ENCODE measurements around the gene PAIP1.
"Not testable (repeated sequence)": the region's sequence is repeated elsewhere in the genome, so short reads cannot be mapped to it uniquely, and the experiment has no call there.

Gene PAIP1, protein sequence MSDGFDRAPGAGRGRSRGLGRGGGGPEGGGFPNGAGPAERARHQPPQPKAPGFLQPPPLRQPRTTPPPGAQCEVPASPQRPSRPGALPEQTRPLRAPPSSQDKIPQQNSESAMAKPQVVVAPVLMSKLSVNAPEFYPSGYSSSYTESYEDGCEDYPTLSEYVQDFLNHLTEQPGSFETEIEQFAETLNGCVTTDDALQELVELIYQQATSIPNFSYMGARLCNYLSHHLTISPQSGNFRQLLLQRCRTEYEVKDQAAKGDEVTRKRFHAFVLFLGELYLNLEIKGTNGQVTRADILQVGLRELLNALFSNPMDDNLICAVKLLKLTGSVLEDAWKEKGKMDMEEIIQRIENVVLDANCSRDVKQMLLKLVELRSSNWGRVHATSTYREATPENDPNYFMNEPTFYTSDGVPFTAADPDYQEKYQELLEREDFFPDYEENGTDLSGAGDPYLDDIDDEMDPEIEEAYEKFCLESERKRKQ
- total RNA-seq, result 39.2 to 79.6 (median 52.6) reads per million in 3 experiments

DNA sequence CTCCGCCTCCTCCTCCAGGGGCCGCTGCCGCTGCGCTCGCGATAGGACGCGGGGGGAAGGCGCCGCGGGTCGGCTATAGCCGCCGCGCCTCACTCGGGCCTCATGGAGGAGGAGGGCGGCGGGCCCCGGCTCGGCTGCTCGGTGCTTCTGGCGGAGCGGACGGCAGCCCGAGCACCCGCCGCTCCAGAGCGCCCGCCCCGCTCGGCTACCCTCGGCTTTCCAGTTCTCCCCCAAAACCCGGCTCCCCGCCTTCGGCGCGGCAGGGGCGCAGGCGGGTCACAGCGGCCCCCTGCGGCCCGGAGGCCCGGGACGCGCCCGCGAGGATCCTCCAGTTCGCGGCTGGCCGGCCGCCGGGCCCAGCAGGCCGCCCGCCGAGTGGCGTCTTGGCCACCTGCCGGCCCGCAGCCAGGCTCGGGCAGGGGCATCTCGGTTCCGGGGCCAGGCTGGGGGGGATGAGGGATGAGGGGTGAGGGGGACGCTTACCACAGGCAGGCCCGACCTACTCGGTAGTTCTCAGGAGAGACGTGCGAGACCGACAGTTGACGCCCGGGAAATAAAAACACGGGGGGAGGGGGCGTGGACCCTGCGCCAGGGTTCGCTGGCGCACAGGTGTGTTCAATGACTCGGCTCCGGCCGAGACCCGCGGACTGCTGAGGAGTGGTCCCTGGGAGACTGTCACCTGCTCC, at the start of gene PAIP1:
Gene PAIP1, minus strand, starts transcription at position 221 of the 686 bp plus-strand sequence. CDS start 231 bp downstream, outside the sequence.
- DNase-seq, result peak; percentile 86

DNA sequence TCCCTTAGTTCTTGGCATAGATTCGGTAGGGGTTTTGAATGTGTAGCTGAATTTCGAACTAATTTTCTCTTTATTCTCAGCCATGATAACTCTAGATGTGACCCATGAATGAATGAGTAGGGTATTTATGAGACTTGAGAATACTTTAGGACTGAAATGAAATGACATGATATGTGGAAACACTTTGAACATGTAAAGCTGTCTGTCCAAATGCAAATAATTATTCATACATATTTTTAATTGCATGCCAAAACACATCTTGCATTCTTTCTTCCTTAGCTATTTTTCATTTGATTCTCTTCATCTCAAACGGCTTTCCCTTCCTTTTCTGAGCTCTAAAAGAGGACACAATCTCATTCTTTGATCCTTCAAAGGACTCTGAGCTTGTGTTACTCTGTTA, 49.5 kb upstream of the PAIP1 start:
- no peak for DNase-seq

DNA sequence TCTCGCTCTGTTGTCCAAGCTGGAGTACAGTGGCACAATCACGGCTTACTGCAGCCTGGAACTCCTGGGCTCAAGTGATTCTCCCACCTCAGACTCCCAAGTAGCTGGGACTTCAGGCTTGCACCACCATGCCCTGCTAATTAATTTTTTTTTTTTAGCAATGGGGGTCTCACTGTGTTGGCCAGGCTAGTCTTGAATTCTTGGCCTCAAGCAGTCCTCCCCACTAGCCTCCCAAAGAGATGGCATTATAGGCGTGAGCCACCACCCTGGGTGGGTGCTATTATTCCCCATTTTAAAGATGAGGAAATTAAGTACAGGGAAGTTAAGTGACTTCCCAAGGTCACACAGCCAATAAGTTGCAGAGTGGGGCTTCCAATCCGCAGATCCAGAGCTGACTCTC, 47.8 kb upstream of the PAIP1 start:
- no peak for DNase-seq

DNA sequence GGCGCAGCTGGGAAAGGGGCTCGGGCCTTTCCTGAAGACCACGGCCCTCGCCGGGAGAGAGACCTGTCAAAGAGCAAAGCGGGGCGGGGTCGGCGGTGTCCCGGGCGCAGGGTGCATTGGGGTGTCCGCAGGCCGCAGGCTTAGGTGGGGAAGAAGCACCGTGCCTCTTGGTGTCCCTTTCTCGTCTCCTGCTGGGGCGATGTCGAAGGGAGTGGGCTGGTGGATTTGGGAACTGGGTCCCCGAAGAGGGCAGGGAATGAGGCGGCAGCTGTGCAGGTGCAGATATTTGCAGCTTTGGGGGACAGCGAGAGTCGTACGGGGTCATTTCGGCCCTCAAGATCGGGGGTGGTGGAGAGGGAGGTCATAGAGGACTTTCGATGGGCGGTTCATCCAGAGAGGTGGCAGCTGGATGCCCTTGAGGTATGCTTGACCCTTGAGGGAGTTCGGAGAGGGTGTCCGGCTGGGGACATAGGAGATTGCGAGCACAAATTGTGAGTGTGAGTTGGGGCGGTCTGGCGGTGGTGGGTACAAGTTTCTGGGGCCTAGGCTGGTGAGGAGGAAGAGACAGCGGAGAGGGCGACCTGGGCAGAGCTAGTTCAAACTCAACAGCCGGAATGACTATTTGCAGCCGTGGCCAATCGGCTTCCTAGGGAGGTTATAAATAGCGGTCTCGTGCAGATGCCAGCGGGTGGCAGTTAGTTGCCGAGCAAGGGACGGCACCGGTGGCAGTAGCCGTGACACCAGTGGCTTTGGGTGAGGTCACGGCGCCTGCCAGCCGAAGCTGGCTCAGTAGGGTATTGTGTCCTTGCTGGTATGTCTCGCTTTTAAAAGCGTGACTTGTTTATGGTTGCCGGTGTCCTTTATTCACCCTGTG, 46.7 kb upstream of the PAIP1 start:
- peak; percentile 71 for DNase-seq

DNA sequence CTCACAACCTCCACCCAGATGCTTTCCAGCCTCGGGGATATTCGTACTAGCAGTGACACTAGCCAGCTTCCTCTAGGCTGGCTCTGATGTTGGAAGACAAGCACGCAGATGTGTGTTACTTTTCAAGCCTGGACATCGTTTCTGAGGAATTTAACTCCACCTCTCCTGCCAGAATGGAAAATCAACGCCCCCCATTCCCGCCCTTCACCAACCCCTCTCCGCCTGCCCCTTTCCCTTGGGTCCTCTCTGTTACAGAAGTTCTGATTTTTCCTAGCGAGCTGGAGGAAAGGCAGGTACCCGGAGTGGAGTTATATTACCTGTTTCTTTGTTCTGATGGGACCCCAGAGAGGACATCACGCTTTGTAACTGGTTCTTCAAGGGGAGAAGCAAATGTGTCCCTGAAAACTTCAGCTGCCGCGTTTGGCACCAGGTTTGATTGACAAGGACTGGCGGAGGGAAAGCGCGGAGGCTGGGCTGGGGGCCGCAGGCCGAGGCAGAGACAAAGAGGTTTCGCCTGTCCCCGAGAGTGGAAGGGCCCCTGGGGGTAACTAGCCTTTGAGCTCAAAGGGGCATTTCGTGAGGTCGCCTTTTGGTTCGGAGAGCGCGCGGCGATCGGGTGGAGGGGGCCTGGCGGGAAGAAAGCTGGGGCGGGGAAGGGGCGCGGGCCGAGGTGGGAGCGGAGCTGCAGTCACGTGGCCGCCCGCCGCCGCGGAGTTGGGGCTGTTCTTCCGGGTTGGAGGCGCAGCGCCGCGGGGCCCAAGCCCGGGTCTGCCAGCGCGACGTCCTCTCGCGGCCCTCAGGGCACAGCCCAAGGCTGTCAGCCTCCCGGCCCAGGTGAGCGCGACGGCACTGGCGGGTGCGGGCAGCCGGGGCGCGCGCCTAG, 45.8 kb upstream of the PAIP1 start, which contains the start of gene NNT:
Gene NNT, plus strand, starts transcription at position 720 of the 883 bp plus-strand sequence. CDS start 6,016 bp downstream, outside the sequence.
- DNase-seq, result peak; percentile 76

DNA sequence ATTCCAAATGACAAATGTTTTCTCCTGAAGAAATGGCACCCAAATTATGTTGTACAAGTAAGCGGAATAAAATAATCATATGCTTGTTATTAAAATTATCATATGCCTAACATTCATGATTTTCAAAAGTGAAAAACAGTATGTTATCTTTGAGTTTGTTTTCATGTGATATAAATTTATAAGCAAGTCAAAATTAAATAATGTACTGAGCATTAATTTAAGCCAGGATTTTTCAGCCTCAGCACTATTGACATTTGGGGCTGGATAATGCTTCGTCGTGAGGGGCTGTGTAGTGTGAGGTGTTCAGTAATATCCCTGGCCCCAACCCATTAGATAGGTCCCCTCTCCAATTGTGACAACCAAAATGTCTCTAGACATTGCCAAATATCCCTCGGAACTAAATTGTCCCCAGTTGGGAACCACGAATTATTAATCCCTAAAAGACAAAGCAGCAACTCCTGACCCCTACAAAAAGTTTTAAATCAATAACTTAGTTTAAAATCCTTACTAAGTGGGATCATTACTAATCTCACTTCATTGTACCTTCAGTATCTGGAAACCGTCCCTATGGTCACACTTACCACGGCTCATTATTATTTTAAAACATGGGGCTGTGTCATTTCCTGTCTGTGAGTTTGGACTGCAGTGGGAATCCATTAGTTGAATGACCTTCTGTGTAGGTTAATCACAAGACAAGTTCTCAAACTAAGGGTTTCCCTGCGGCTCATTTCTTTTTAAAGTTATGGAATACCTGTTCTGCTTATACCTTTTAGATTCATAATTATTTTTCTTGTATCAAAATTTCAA, 44.8 kb upstream of the PAIP1 start:
- DNase-seq, result no peak

DNA sequence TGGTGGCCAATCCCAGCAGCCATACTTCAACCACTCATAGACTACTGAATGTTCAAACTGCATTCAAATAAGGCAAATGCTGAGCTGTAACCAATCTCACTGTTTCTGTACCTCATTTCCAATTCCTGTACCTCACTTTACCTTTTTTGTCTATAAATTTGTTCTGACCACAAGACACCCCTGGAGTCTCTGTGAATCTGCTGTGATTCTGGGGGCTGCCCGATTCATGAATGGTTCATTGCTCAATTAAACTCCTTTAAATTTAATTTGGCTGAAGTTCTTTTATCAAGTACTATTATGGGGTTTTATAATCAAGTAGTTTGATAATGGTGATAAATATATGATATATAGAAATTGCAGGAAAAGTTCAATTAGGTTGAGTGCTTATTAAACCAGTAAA, 42.0 kb upstream of the PAIP1 start:
- not testable (repeated sequence) for DNase-seq

DNA sequence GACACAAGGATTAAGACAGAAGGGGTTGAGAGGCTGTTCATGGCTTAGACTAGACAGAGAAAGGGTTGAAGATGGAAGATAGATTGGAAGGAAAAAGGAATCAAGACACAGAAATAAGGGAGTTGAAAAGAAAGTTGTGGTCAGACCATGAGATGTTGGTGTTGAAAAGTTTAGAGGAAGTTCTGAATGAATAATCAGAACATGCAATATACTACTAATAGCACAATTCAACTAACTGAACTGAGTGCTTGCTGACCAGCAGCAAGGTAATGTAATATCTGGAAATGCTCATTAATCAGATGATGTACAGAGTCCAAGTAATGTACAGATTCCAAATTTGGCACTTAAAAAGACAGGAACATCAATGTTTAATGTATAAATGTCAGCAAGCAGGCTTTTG, 35.5 kb upstream of the PAIP1 start:
- DNase-seq, result no peak

DNA sequence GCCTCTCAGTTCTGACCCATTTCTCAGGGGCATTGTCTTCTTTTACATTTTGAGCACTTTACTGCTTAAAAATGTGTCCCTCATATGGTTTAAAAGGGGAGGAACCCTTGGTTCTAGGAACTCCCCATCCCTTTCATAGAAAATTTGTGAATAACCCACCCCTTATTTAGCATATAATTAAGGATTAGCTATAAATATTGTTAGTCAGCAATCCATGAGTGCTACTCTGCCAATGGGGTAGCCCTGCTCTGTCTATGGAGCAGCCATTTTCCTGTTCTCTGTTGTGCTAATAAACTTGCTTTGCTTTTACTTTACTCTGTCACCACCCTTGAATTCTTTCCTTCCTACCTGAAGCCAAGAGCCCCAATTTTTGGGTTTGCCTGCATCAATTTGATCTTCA, 33.8 kb upstream of the PAIP1 start:
- no peak for DNase-seq

DNA sequence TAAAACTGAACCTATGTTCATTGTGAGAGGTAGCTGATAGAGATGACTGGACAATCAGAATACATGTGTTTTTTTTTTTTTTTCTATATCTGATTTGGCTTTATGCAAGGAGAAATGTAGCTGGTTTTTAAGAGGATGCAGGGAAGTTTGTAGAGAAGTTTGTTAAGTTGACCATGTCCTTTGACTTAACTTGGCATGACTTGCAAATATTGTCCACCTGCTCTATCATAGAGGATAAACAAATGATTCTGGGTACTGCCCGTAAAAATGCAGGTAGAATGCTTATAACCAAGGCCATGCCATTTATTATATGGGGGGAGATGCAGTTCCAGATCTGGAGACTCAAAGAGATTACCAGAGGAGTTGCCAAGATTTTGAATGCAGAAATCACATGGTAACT, 32.4 kb upstream of the PAIP1 start:
- DNase-seq, result no peak

DNA sequence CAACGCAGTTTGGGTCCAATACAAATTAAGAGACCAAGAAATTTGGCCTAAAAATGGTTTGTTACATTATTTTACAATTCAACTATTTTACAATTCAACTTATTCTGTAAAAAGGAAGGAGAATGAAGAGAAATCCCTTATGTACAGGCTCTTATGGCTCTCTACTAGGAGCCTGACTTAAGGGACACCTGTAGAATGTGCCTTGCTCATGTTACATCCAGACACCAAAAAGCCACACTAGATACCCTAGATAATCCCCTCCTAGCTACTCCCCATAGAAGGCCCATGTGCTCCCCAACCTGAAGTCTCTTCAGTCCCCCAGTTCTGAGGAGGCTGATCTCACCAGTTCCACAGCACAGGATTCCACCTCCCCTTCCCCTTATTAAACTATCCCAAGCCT, 32.0 kb upstream of the PAIP1 start:
- DNase-seq, result no peak

DNA sequence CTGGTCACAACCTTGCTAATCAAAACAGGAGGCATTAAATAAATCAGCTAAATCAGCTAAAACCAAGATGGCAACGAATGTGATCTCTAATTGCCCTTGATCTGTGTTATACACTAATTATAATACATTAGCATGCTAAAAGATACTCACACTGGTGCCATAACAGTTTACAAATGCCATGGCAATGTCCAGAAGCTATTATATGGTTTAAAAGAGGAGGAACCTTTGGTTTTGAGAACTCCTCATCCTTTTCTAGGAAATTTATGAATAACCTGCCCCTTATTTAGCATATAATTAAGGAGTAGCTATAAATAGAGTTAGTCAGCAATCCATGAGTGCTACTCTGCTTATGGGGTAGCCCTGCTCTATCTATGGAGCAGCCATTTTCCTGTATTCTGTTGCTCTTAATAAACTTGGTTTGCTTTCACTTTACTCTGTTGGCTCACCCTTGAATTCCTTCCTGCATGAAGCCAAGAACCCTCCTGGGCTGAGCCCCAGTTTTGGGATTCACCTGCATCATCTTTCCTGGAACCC, 27.4 kb upstream of the PAIP1 start:
- DNase-seq, result no peak

DNA sequence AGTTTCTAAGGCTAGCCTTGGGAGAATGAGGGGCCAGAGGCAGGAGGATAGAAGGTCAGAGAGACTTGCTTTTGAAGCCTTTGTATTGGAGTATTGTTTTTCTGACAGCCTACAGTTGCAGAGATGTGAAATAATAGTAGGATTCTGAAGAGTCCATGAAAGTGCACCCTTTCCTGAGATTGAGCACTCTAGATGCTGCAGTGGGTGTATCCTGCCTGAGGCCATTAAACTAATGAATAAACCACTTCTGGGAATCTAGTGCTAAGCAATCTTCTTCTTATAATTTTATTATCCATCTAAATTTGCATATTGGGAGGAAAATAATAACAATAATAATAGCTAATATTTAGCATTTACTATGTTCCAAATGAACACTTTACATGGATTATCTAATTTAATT, 26.8 kb upstream of the PAIP1 start:
- no peak for DNase-seq

DNA sequence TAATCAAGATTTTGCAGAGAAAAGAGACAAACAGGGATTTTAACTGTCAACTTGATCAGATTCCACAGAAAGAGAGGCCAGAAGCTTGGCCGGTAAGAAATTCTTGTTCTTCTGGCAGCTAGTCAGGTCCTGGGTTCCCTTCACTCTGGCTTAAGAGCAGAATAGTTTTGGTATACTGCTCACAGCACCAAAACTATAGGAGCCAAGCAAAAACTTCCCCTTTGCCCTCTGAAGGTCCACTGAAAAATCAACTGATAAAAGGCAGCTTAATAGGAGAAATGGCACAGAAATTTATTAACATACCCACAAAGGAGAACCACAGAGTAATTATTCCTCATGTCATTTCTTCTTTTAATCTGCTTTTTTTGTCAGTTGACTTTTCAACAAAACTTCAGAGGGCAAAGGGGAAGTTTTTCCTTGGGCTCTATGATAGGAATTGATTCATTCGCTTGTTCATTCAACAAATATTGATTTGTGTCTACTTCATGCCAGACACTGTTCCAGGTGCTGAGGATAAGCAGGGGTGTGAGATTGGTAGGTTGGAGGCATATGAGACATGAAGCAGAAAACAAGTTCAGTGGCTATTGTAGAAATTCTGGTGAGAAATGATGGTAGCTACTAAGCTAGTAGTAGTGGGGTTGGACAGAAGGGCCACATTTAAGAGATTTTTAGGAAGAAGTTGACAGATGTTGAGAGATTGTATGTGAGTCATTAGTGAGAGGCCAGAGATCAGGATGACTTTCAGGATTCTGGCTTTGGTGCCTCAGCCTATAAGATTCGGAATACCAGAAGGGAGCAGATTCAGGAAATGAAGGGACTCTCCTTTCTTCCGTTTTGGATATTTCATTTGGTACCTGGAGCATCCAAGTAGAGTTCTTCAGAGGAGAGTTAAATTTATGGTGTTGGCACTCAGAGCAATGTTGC, 25.5 kb upstream of the PAIP1 start:
- no peak for DNase-seq

DNA sequence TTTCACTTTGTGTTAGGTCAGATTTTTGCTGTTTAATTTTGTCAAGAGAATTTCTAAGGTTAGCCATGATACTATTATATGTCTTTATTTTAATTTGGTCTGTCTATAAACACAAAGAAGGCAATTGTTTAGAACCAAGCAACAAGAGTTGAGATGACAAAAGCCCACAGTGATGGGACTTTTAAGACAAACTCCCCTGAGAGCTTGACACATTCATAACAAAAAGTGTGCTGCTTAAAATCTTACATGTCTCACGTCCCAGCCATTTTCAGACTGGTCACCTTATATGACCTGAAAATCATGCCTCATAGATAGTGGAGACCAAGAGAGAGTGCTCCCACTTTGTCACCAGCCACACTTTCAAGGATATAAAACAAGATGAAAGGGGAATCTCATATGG, 24.5 kb upstream of the PAIP1 start:
- DNase-seq, result no peak

DNA sequence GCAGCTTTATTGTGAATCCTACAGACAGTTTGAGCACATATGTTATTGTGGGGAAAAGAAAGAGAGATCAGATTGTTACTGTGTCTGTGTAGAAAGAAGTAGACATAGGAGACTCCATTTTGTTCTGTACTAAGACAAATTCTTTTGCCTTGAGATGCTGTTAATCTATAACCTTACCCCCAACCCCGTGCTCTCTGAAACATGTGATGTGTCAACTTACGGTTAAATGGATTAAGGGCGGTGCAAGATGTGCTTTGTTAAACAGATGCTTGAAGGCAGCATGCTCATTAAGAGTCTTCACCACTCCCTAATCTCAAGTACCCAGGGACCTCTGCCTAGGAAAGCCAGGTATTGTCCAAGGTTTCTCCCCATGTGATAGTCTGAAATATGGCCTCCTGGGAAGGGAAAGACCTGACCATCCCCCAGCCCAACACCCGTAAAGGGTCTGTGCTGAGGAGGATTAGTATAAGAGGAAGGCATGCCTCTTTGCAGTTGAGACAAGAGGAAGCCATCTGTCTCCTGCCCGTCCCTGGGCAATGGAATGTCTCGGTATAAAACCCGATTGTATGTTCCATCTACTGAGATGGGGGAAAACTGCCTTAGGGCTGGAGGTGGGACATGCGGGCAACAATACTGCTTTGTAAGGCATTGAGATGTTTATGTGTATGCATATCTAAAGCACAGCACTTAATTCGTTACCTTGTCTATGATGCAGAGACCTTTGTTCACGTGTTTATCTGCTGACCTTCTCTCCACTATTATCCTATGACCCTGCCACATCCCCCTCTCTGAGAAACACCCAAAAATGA, 23.7 kb upstream of the PAIP1 start:
- DNase-seq, result not testable (repeated sequence)

DNA sequence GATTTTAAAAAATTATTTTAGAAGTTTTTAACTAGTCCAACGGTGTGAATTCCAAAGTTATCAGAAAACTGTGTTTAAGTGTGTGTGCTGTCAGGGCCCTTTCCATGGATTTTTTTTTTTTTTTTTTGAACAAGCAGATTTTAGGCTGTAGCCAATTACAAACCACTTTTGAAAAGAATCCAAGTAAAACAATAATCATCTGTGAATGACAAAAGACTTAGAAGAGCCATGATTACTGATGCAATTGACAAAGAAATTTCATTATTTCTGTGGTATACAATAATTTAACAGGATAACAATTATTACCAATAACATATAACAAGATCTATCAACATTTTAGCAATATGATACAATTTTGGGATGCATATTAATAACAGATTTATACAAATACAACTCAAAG, 16.2 kb upstream of the PAIP1 start:
- no peak for DNase-seq

DNA sequence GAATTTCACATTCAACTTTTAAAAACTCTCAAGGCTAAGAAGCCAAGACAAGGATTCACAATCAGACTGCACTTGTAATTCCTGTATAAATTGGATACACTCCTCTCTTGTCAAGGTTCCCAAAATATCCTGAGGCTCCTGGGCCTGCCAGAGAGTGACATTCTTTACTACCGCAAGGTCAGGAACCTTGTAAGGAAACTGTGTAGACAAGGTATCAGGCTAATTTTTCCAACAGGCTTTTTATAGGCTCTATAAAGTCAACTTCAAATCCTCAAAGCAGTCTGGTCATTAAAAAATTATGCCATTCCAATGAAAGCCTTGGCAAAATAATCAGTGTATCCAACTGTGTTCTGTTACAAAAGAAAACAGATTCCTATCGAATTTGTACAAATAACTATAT, 15.5 kb upstream of the PAIP1 start:
- DNase-seq, result no peak

DNA sequence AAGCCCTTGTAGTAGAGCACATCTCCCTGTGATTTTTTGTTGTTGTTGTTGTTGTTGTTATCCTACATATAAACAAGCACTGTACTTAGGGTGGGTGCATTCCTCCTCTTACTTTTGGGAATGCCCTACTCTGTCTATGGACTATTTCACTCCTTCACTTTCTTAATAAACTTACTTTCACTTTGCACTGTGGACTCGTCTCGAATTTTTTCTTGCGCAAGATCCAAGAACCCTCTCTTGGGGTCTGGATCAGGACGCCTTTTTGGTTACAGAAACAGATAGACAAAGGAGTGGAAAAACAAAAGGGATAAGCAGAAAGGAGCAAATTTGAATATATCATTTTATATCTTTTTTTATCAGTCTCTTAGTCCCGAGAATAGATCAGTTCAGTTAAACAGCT, 14.4 kb upstream of the PAIP1 start:
- no peak for DNase-seq
